HepG2 (cell line): Measurements from ENCODE around the gene BCAS1. TPM values are rescaled to one million over a fixed set of nuclear protein-coding genes. Genes with fewer than 3 reads are reported as not detected.

ENCODE experiments used
- JUNB ChIP-seq: sonication (generic); formaldehyde crosslinking; IDR thresholded peaks from 2 replicates; pipeline ENCODE4 v1.8.0; 2022; ENCODE audit warnings: missing genetic modification reagents, mild to moderate bottlenecking, borderline replicate concordance
- MED8 ChIP-seq: sonication (generic); formaldehyde crosslinking; IDR thresholded peaks from 2 replicates; pipeline ENCODE4 v1.8.1; 2023; ENCODE audit warnings: mild to moderate bottlenecking, missing genetic modification reagents; ENCODE audit not compliant: insufficient replicate concordance
- NFAT5 ChIP-seq: sonication (generic); formaldehyde crosslinking; IDR thresholded peaks from 2 replicates; pipeline ENCODE4 v1.4.0; 2020; ENCODE audit warnings: missing genetic modification reagents
- NR2F6 ChIP-seq, 2 experiments: IDR thresholded peaks; 2 replicates each; pipeline ENCODE4 v1.6.1; 2016; ENCODE audit warnings: antibody characterized with exemption in 1 of 2, mild to moderate bottlenecking in 1 of 2
- PHF20 ChIP-seq: sonication (generic); formaldehyde crosslinking; IDR thresholded peaks from 2 replicates; pipeline ENCODE4 v1.5.0; 2020; ENCODE audit warnings: mild to moderate bottlenecking, missing genetic modification reagents
- POGK ChIP-seq: sonication (generic); formaldehyde crosslinking; conservative IDR thresholded peaks from 2 replicates; pipeline ENCODE4 v1.8.0; 2022; ENCODE audit warnings: mild to moderate bottlenecking, moderate library complexity, missing genetic modification reagents
- RXRB ChIP-seq: IDR thresholded peaks from 2 replicates; pipeline ENCODE4 v1.6.1; 2016; ENCODE audit warnings: borderline replicate concordance, missing genetic modification reagents, missing compliant biosample characterization
- TCF7 ChIP-seq: sonication (generic); IDR thresholded peaks from 2 replicates; pipeline ENCODE4 v1.6.1; 2016; ENCODE audit warnings: antibody characterized with exemption, low read depth
- TOPORS ChIP-seq: sonication (generic); formaldehyde crosslinking; IDR thresholded peaks from 2 replicates; pipeline ENCODE4 v1.8.0; 2023; ENCODE audit warnings: mild to moderate bottlenecking, missing genetic modification reagents
- ZBTB4 ChIP-seq: sonication (generic); formaldehyde crosslinking; IDR thresholded peaks from 2 replicates; pipeline ENCODE4 v1.4.0; 2020; ENCODE audit warnings: missing genetic modification reagents, mild to moderate bottlenecking, borderline replicate concordance
- ZGPAT ChIP-seq: IDR thresholded peaks from 2 replicates; pipeline ENCODE4 v1.6.1; 2016; ENCODE audit warnings: mild to moderate bottlenecking
- ZNF101 ChIP-seq: sonication (generic); formaldehyde crosslinking; IDR thresholded peaks from 2 replicates; pipeline ENCODE4 v1.4.0; 2020; ENCODE audit warnings: mild to moderate bottlenecking, low read depth, missing genetic modification reagents, borderline replicate concordance
- ZNF274 ChIP-seq: sonication (generic); formaldehyde crosslinking; IDR thresholded peaks from 2 replicates; pipeline ENCODE4 v1.5.1; 2020; ENCODE audit warnings: mild to moderate bottlenecking, missing genetic modification reagents
- ZNF678 ChIP-seq: sonication (generic); formaldehyde crosslinking; IDR thresholded peaks from 2 replicates; pipeline ENCODE4 v1.4.0; 2020; ENCODE audit warnings: mild to moderate bottlenecking, missing genetic modification reagents
- ZNF691 ChIP-seq: sonication (generic); formaldehyde crosslinking; IDR thresholded peaks from 2 replicates; pipeline ENCODE4 v1.4.0; 2020; ENCODE audit warnings: missing genetic modification reagents, low read depth, mild to moderate bottlenecking, borderline replicate concordance
- polyA plus RNA-seq, 8 experiments: library from polyadenylated mRNA; depleted of rRNA in 3 of 8; stranded (reverse) in 7 of 8; unstranded in 1 of 8; fragments of >200 nt; fragmentation: Illumina TruSeq in 4 of 8; extraction: Trizol in 4 of 8; gene quantifications; 2 replicates each; pipeline versions ENCODE4 v1.2.1 to v1.2.3, GENCODE V29; 2011 to 2016; ENCODE audit warnings: low read depth in 4 of 8, missing spikeins in 1 of 8, mixed read lengths in 1 of 8; ENCODE audit not compliant: insufficient read depth in 1 of 8
- total RNA-seq, 5 experiments: library from RNA; depleted of rRNA; stranded (reverse); fragments of >200 nt; fragmentation: Illumina TruSeq; extraction: Trizol; gene quantifications; 2 replicates each; pipeline ENCODE4 v1.2.3, GENCODE V29; 2016; ENCODE audit warnings: low read depth in 1 of 5

Gene BCAS1
- total and polyA plus RNA-seq, 2 of the 13 experiments (the other 11 are each of a cell fraction or from before 2014, with no cell fraction given): 0.55 to 0.91 TPM

GRCh38 chr20:53939572-53940359 lies 130.6 kb downstream of the BCAS1 start (continued):
- TF ChIP-seq ZBTB4 (CRISPR knock-in tag) (no peak), PHF20 (CRISPR knock-in tag) (no peak), TCF7 (no peak), JUNB (CRISPR knock-in tag) (no peak), ZNF274 (no peak), ZNF101 (CRISPR knock-in tag) (0 out of 2 replicates have a peak, but pooled peaks have one; percentile 69), NFAT5 (CRISPR knock-in tag) (no peak), RXRB (CRISPR knock-in tag) (peak; percentile 70), POGK (CRISPR knock-in tag) (no peak), MED8 (no peak), NR2F6 (IDR thresholded peaks at IDR 0.05) (peak; percentile 34; the same call in 1 of the 2 replicates), NR2F6 (CRISPR knock-in tag; IDR thresholded peaks at IDR 0.05) (peak; percentile 51; the same call in 1 of the 2 replicates), TOPORS (CRISPR knock-in tag) (no peak), ZNF691 (CRISPR knock-in tag) (no peak; the same call in 1 of the 2 replicates), ZGPAT (CRISPR knock-in tag) (peak; percentile 87), ZNF678 (CRISPR knock-in tag) (no peak)
